ENCODE results near the gene AP4M1.
A peak's percentile ranks its signal among the peaks of the same experiment; 100 is the strongest.
"Not testable (repeated sequence)": the region's sequence is repeated elsewhere in the genome, so short reads cannot be mapped to it uniquely, and the experiment has no call there.

AP4M1 gene

GRCh38 chr7:100107890-100108289 lies 6.4 kb downstream of the AP4M1 start:
- DNase-seq (ENCODE audit: low read depth), result no peak

- DNase-seq (ENCODE audit: low read depth), result no peak
These were observed 8.2 kb downstream of the AP4M1 start for GRCh38 chr7:100109521-100110163.

- no peak for DNase-seq (ENCODE audit: low read depth)
These were observed 9.7 kb downstream of the AP4M1 start for GRCh38 chr7:100111156-100111555.

GRCh38 chr7:100111914-100112313 lies 10.5 kb downstream of the AP4M1 start:
- DNase-seq (ENCODE audit: low read depth), result no peak

GRCh38 chr7:100115026-100115425 lies 13.6 kb downstream of the AP4M1 start:
- DNase-seq (ENCODE audit: low read depth), result no peak

GRCh38 chr7:100118388-100119071 lies 17.1 kb downstream of the AP4M1 start:
- no peak for DNase-seq (ENCODE audit: low read depth)

GRCh38 chr7:100119072-100119969 lies 17.9 kb downstream of the AP4M1 start, which contains the start of the genes CNPY4 and TAF6:
Gene CNPY4, plus strand, starts transcription at chr7:100119634. Its CDS starts 111 bp downstream, at chr7:100119745.
Gene TAF6, minus strand, starts transcription at chr7:100119358. Its CDS starts 5,149 bp downstream, at chr7:100114209.
- DNase-seq (ENCODE audit: low read depth), result peak; percentile 88

GRCh38 chr7:100119970-100120732 lies 18.7 kb downstream of the AP4M1 start:
- peak; percentile 54 for DNase-seq (ENCODE audit: low read depth)

- no peak for DNase-seq (ENCODE audit: low read depth)
These were observed 19.2 kb downstream of the AP4M1 start for GRCh38 chr7:100120733-100121036.

GRCh38 chr7:100122067-100122466 lies 20.6 kb downstream of the AP4M1 start:
- no peak for DNase-seq (ENCODE audit: low read depth)

- no peak for DNase-seq (ENCODE audit: low read depth)
These were observed 21.1 kb downstream of the AP4M1 start for GRCh38 chr7:100122568-100122967.

GRCh38 chr7:100124301-100125230 lies 23.1 kb downstream of the AP4M1 start:
- no peak for DNase-seq (ENCODE audit: low read depth)

GRCh38 chr7:100126239-100126930 lies 24.9 kb downstream of the AP4M1 start:
- DNase-seq (ENCODE audit: low read depth), result no peak

- DNase-seq (ENCODE audit: low read depth), result peak; percentile 84
These were observed 25.8 kb downstream of the AP4M1 start, which contains the start of gene MBLAC1 for GRCh38 chr7:100126931-100127865. Gene MBLAC1, plus strand, starts transcription at chr7:100126967. Its CDS starts 429 bp downstream, at chr7:100127396.

GRCh38 chr7:100127866-100128636 lies 26.6 kb downstream of the AP4M1 start:
- DNase-seq (ENCODE audit: low read depth), result no peak

GRCh38 chr7:100128637-100128963 lies 27.2 kb downstream of the AP4M1 start:
- no peak for DNase-seq (ENCODE audit: low read depth)

- DNase-seq (ENCODE audit: low read depth), result not testable (repeated sequence)
These were observed 28.8 kb downstream of the AP4M1 start for GRCh38 chr7:100130220-100130607.

Measured in activated T-helper 9 cell treated with anti-CD3 and anti-CD28 coated beads, Interleukin-2, amount 50 U/mL, for 16 hours (primary cell).